Muscle layer of duodenum (tissue), 2 donors: ENCODE measurements around the gene DHDH.
A peak's percentile ranks its signal among the peaks of the same experiment; 100 is the strongest.
"Not testable (repeated sequence)": the region's sequence is repeated elsewhere in the genome, so short reads cannot be mapped to it uniquely, and the experiment has no call there.

ENCODE experiments used
- H3K27ac ChIP-seq: one replicate; pipeline ENCODE4 v1.7.0; 2013; ENCODE audit warnings: mild to moderate bottlenecking, low read length
- H3K27me3 ChIP-seq: one replicate; pipeline ENCODE4 v1.7.0; 2013; ENCODE audit warnings: low read depth, mild to moderate bottlenecking, control low read depth, low read length
- H3K36me3 ChIP-seq, 2 donors: one replicate each; pipeline ENCODE4 v1.7.0; 2013; ENCODE audit warnings: low read length in 2 of 2, control low read depth in 1 of 2, mild to moderate bottlenecking in 1 of 2; ENCODE audit not compliant: insufficient read depth in 2 of 2, control insufficient read depth in 1 of 2
- H3K4me1 ChIP-seq, 2 donors: one replicate each; pipeline ENCODE4 v1.7.0; 2013; ENCODE audit warnings: low read length in 2 of 2, mild to moderate bottlenecking in 2 of 2, control low read depth in 1 of 2, moderate library complexity in 1 of 2; ENCODE audit not compliant: insufficient read depth in 2 of 2, control insufficient read depth in 1 of 2
- H3K4me3 ChIP-seq, 2 donors: one replicate each; pipeline ENCODE4 v1.7.0; 2013; ENCODE audit warnings: low read length in 2 of 2, low read depth in 1 of 2, mild to moderate bottlenecking in 1 of 2
- H3K9me3 ChIP-seq, 2 donors: one replicate each; pipeline ENCODE4 v1.7.0; 2013; ENCODE audit warnings: low read length in 2 of 2, control low read depth in 1 of 2, mild to moderate bottlenecking in 1 of 2; ENCODE audit not compliant: control insufficient read depth in 1 of 2
- donor health status: healthy.

DHDH gene

GRCh38 chr19:48933382-48933932, at the start of gene DHDH:
Gene DHDH (plus strand): TSS chr19:48933699. CDS start chr19:48933722, 23 bp downstream.
- Histone ChIP-seq H3K27me3 (no peaks in the 10 kb centered on the region), H3K9me3 (no peaks in the 10 kb centered on the region), H3K27ac (no peak within 1 kb of the TSS), H3K4me1 (peaks cover 6 to 10% of the 10 kb centered on the region in 2 donors), H3K4me3 (peak within 1 kb of the TSS; percentile 66 to 73), H3K36me3 (no peaks in the 10 kb centered on the region)

GRCh38 chr19:48883726-48884125, 49.8 kb upstream of the DHDH start:
- no peak overlapping the region for H3K27ac ChIP-seq
- no peaks in the 10 kb centered on the region for H3K27me3 ChIP-seq
- no peak overlapping the region for H3K4me3 ChIP-seq
- H3K9me3 ChIP-seq: no peaks in the 10 kb centered on the region
- H3K4me1 ChIP-seq: no peaks in the 10 kb centered on the region
- H3K36me3 ChIP-seq: peaks cover 0 to under 1% of the 10 kb centered on the region in 2 donors

GRCh38 chr19:48887861-48888612, 45.5 kb upstream of the DHDH start:
- Histone ChIP-seq H3K9me3 (no peaks in the 10 kb centered on the region), H3K4me3 (no peak overlapping the region), H3K27me3 (no peaks in the 10 kb centered on the region), H3K27ac (no peak overlapping the region), H3K36me3 (no peaks in the 10 kb centered on the region), H3K4me1 (no peaks in the 10 kb centered on the region)

- not testable (repeated sequence) for H3K4me1 ChIP-seq, H3K27me3 ChIP-seq, H3K36me3 ChIP-seq, H3K9me3 ChIP-seq, H3K27ac ChIP-seq, H3K4me3 ChIP-seq
These were observed 44.0 kb upstream of the DHDH start for GRCh38 chr19:48889496-48889895.

- Histone ChIP-seq H3K36me3 (no peaks in the 10 kb centered on the region), H3K4me3 (no peak overlapping the region), H3K9me3 (no peaks in the 10 kb centered on the region), H3K27ac (no peak overlapping the region), H3K27me3 (no peaks in the 10 kb centered on the region), H3K4me1 (no peaks in the 10 kb centered on the region)
These were observed 42.9 kb upstream of the DHDH start for GRCh38 chr19:48890551-48890950.

GRCh38 chr19:48895226-48895625, 38.3 kb upstream of the DHDH start:
- H3K4me3 ChIP-seq: peak overlapping the region in 1 of 2 donors; percentile 61
- no peaks in the 10 kb centered on the region for H3K4me1 ChIP-seq
- no peaks in the 10 kb centered on the region for H3K9me3 ChIP-seq
- H3K36me3 ChIP-seq: no peaks in the 10 kb centered on the region
- H3K27me3 ChIP-seq: no peaks in the 10 kb centered on the region
- H3K27ac ChIP-seq: no peak overlapping the region

GRCh38 chr19:48896191-48896720, 37.2 kb upstream of the DHDH start:
- no peaks in the 10 kb centered on the region for H3K27me3 ChIP-seq
- H3K4me3 ChIP-seq: peak overlapping the region; percentile 23 to 61
- H3K9me3 ChIP-seq: no peaks in the 10 kb centered on the region
- H3K27ac ChIP-seq: no peak overlapping the region
- H3K36me3 ChIP-seq: no peaks in the 10 kb centered on the region
- peaks cover 0 to 6% of the 10 kb centered on the region in 2 donors for H3K4me1 ChIP-seq

GRCh38 chr19:48897181-48897580, 36.3 kb upstream of the DHDH start:
- Histone ChIP-seq H3K27me3 (no peaks in the 10 kb centered on the region), H3K36me3 (no peaks in the 10 kb centered on the region), H3K27ac (no peak overlapping the region), H3K4me3 (no peak overlapping the region), H3K4me1 (peaks cover 2 to 14% of the 10 kb centered on the region in 2 donors), H3K9me3 (no peaks in the 10 kb centered on the region)

GRCh38 chr19:48899386-48899749, 34.1 kb upstream of the DHDH start:
- H3K27me3 ChIP-seq, H3K36me3 ChIP-seq, H3K9me3 ChIP-seq: not testable (repeated sequence)
- Histone ChIP-seq H3K4me3 (peak overlapping the region in 1 of 2 donors; percentile 92), H3K27ac (peak overlapping the region; percentile 95), H3K4me1 (peaks cover 2 to 19% of the 10 kb centered on the region in 2 donors)

- Histone ChIP-seq H3K4me3 (peak within 1 kb of the TSS; percentile 92 to 97), H3K4me1 (peaks cover 2 to 19% of the 10 kb centered on the region in 2 donors), H3K27ac (peak within 1 kb of the TSS; percentile 95), H3K27me3 (no peaks in the 10 kb centered on the region), H3K36me3 (peaks cover 10 to 11% of the 10 kb centered on the region in 2 donors), H3K9me3 (no peaks in the 10 kb centered on the region)
These were observed 33.6 kb upstream of the DHDH start, which contains the start of gene NUCB1 for GRCh38 chr19:48899781-48900476. Gene NUCB1 (plus strand): TSS chr19:48900312. CDS start chr19:48900797, 485 bp downstream.
